Transverse colon (tissue), 4 donors: ENCODE data around the gene AASDH. TPM values are rescaled to one million over a fixed set of nuclear protein-coding genes. Genes with fewer than 3 reads are reported as not detected.

Experiments used
- DNase-seq: peaks from one replicate; pipeline ENCODE4 v3.0.0-alpha.2; 2019
- H3K27ac ChIP-seq, 4 donors: fragments of 200-600 bp; sonication (generic); 2 replicates each; pipeline ENCODE4 v1.5.1; 2016 to 2018; ENCODE audit warnings: inconsistent platforms in 4 of 4
- H3K27me3 ChIP-seq: fragments of 200-600 bp; sonication (generic); 2 replicates; pipeline ENCODE4 v1.5.1; 2017; ENCODE audit warnings: inconsistent platforms
- H3K36me3 ChIP-seq, 4 donors: fragments of 200-600 bp; sonication (generic); 2 replicates each; pipeline ENCODE4 v1.5.1; 2017 to 2019; ENCODE audit warnings: inconsistent platforms in 4 of 4
- H3K4me1 ChIP-seq, 4 donors: fragments of 200-600 bp; sonication (generic); 2 replicates each; pipeline ENCODE4 v1.5.1; 2017 to 2020; ENCODE audit warnings: inconsistent platforms in 4 of 4
- H3K4me3 ChIP-seq, 4 donors: fragments of 200-600 bp; sonication (generic); 1 replicate in 1 of 4; 2 replicates in 3 of 4; pipeline versions ENCODE4 v1.5.1 to v1.6.1; 2017 to 2019; ENCODE audit warnings: inconsistent platforms in 4 of 4
- H3K9me3 ChIP-seq, 2 donors: fragments of 200-600 bp; sonication (generic); 2 replicates each; pipeline ENCODE4 v1.5.1; 2017 to 2019; ENCODE audit warnings: inconsistent platforms in 2 of 2
- CTCF ChIP-seq, 5 experiments: fragments of 200-600 bp in 3 of 5; fragments of 450-650 bp in 2 of 5; sonication (generic) in 3 of 5; IDR thresholded peaks; 1 replicate in 2 of 5; 2 replicates in 3 of 5; pipeline ENCODE4 v1.5.1; 2016 to 2017; ENCODE audit warnings: antibody characterized with exemption in 5 of 5, inconsistent platforms in 3 of 5, mild to moderate bottlenecking in 2 of 5, moderate library complexity in 1 of 5
- EP300 ChIP-seq: sonication (generic); formaldehyde crosslinking; IDR thresholded peaks from one replicate; pipeline ENCODE4 v1.6.1; 2017; ENCODE audit warnings: antibody characterized with exemption, low read depth
- POLR2A ChIP-seq: fragments of 450-650 bp; IDR thresholded peaks from one replicate; pipeline ENCODE4 v1.6.1; 2016; ENCODE audit warnings: antibody characterized with exemption, mild to moderate bottlenecking, moderate library complexity
- POLR2AphosphoS5 ChIP-seq, 3 donors: sonication (generic); formaldehyde crosslinking; IDR thresholded peaks; one replicate each; pipeline ENCODE4 v1.6.1; 2016; ENCODE audit warnings: antibody characterized with exemption in 3 of 3
- WGBS, 2 donors: methylation state at CpG; one replicate each; pipeline ENCODE4 v1.1.5; 2018; ENCODE audit warnings: low coverage in 1 of 2; 5-methylcytosine and 5-hydroxymethylcytosine counted together
- in situ Hi-C, 4 donors: fragments of 200-750 bp; cut with MboI; loops; one replicate each; pipeline versions ENCODE4 v1.15.0 to v1.15.1; 2017; ENCODE audit warnings: low sequenced_read_pairs in 3 of 4, low pct_ligation_motif_present in 1 of 4, low pct_unique_long_range_greater_than_20kb in 1 of 4
- intact Hi-C: fragments of 100-400 bp; cut with DNase I; formaldehyde crosslinking; loops from one replicate; pipeline ENCODE4 v1.15.1; 2023; ENCODE audit warnings: low total_unique reads
- total RNA-seq, 4 donors: library from RNA; depleted of rRNA; stranded (reverse); fragments of >200 nt; gene quantifications; one replicate each; pipeline ENCODE4 v1.1.0, GENCODE V29; 2016

Gene AASDH
- total RNA-seq, 4 donors from 2014 or later, result 5.0 to 12.3 (median 7.6) TPM

DNA sequence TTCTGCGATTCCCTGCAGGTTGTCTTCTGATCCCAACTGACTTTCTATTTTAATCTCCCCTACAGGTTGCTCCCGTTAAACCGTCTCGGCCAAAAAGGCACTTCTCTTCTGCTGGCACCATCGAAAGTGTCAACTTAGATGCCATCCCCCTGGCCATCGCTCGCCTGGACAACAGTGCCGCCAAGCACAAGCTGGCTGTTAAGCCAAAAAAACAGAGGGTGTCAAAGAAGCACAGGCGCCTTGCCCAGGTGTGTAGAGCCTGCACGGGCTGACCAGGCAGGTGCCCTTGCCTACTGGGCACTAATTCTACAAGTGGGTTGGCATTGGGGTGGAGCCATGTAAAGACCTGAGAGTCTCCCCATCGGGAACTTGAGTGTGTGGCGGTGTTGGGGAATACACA lies 74.2 kb downstream of the AASDH start:
- Histone ChIP-seq H3K36me3 (no peaks in the 10 kb centered on the region), H3K4me1 (no peaks in the 10 kb centered on the region), H3K9me3 (no peaks in the 10 kb centered on the region), H3K27me3 (no peaks in the 10 kb centered on the region), H3K27ac (no peak overlapping the region), H3K4me3 (no peak overlapping the region)
- DNase-seq, result no peak
- intact Hi-C loops (no loop called here), in situ Hi-C loops (loop anchor here in 3 of 4 donors (25.0 kb wide), 1 partner anchor 376 kb away; the partner anchor contains the start of gene CEP135 (in 3 of the 3))
- WGBS, 2 donors, result 96 to 100% methylated on average over 4 to 12 of the region's 12 CpGs
- no peak for TF ChIP-seq POLR2A
- TF ChIP-seq EP300, result no peak
- no peak for TF ChIP-seq CTCF (IDR thresholded peaks at IDR 0.05)

- no peaks in the 10 kb centered on the region for H3K36me3 ChIP-seq
- H3K9me3 ChIP-seq, result no peaks in the 10 kb centered on the region
- H3K27ac ChIP-seq, result no peak overlapping the region
- no peak overlapping the region for H3K4me3 ChIP-seq
- TF ChIP-seq EP300, result no peak
- no peak for TF ChIP-seq CTCF (IDR thresholded peaks at IDR 0.05)
- no peak for DNase-seq
- intact Hi-C loops (no loop called here), in situ Hi-C loops (loop anchor here in 3 of 4 donors (25.0 kb wide), 1 partner anchor 374 kb away; the partner anchor contains the start of gene CEP135 (in 3 of the 3))
- no peaks in the 10 kb centered on the region for H3K27me3 ChIP-seq
- 84 to 91% methylated on average over 4 to 7 of the region's 7 CpGs for whole genome bisulfite sequencing, 2 donors
- H3K4me1 ChIP-seq, result no peaks in the 10 kb centered on the region
Measured at GRCh38 chr4:56311299-56311975, 75.9 kb downstream of the AASDH start.

DNA sequence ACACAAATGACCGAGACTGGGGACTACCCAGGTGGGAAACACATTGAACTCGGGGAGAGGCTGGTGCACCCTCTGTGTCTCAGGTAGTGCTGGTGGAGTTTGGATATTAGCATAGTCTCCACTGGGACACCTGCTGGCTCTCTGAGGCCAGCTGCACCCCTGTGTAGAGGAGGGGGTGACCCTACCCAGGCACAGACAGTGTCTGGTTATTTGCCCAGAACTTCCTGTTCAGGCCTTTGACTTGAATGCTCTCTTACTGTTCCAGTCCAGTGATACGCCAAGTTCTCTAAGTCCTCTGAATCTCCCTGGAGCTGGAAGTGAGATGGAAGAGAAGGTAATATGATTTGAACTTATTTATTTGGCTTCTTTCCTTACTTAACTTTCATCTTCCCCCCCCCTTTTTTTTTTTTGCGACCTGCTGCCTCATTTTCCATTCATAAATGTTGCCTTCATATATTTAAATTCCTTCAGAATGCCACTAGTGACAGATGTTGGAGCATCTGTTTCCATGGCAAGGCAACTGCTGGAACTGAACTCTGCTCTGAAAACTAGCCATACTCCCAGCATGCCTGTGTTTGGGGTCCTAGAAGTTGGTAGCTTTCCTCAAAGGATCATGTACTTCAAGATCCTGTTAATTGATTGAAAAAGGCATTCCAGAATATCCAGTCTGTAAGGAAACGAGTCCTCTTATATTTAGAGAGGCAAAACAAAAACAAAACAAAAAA lies 76.7 kb downstream of the AASDH start:
- intact Hi-C loops, result no loop called here
- in situ Hi-C loops, result loop anchor here in 3 of 4 donors (25.0 kb wide), 1 partner anchor 373 kb away; the partner anchor contains the start of gene CEP135 (in 3 of the 3)
- Histone ChIP-seq H3K4me1 (peaks cover 0 to 2% (median 0%) of the 10 kb centered on the region in 4 donors), H3K27ac (no peak overlapping the region), H3K9me3 (no peaks in the 10 kb centered on the region), H3K4me3 (no peak overlapping the region), H3K27me3 (no peaks in the 10 kb centered on the region), H3K36me3 (no peaks in the 10 kb centered on the region)
- DNase-seq, result no peak
- WGBS, 2 donors, result 77 to 83% methylated on average over 2 to 5 of the region's 5 CpGs
- TF ChIP-seq POLR2A, result no peak
- no peak for TF ChIP-seq CTCF (IDR thresholded peaks at IDR 0.05)
- no peak for TF ChIP-seq EP300
- no peak for TF ChIP-seq POLR2AphosphoS5 (IDR thresholded peaks at IDR 0.05)

DNA sequence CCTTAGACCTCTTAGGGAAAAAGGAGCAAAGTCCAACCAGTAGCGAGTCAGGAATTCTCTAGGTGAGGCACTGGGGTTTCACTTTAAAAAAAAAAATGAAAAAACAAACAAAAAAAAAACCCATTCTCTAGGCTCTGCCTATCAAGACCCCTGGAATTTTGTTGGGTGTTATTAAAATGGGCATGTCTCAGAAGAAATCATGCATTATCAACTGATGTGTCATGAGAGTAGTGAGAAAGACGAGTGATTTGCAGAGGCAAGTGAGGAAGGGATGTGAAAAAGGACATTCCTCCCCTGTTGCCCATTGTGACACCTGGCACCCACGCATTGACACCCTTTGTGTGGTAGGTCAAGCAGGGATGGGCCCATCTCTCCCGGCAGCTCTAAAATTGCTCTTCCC lies 78.9 kb downstream of the AASDH start:
- intact Hi-C loops (no loop called here), in situ Hi-C loops (loop anchor here (10.0 to 25.0 kb wide), 3 partner anchors 184 to 371 kb away; partner anchors contain the start of gene CEP135 (in 3 of the 4))
- no peaks in the 10 kb centered on the region for H3K27me3 ChIP-seq
- H3K27ac ChIP-seq, result no peak overlapping the region
- H3K9me3 ChIP-seq, result no peaks in the 10 kb centered on the region
- 85 to 88% methylated on average over 2 to 4 of the region's 4 CpGs for WGBS, 2 donors
- no peak overlapping the region for H3K4me3 ChIP-seq
- H3K4me1 ChIP-seq, result peaks cover 0 to 3% (median 0%) of the 10 kb centered on the region in 4 donors
- DNase-seq, result no peak
- TF ChIP-seq CTCF (IDR thresholded peaks at IDR 0.05) (no peak), EP300 (no peak), POLR2AphosphoS5 (IDR thresholded peaks at IDR 0.05) (no peak), POLR2A (no peak)
- H3K36me3 ChIP-seq, result no peaks in the 10 kb centered on the region
